ENCODE measurements around the gene TFDP1. TPM values are rescaled to one million over a fixed set of nuclear protein-coding genes. Genes with fewer than 3 reads are reported as not detected.

The TFDP1 gene
- polyA plus RNA-seq, 1 experiment: 99.8 TPM

- CTCF ChIA-PET: interaction anchor here (1.7 kb wide), 1 partner anchor 52 kb away, joined by 5 read pairs; no protein-coding TSS in a partner anchor
- no peaks in the 10 kb centered on the region for H3K36me3 ChIP-seq (ENCODE audit: control insufficient read depth, insufficient read depth, low read length)
- H3K27me3 ChIP-seq (ENCODE audit: control insufficient read depth, insufficient read depth, low read length): no peaks in the 10 kb centered on the region
- TF ChIP-seq CTCF (IDR thresholded peaks at IDR 0.05; ENCODE audit: insufficient read depth, low read depth, low read length): no peak
- POLR2A ChIA-PET: no interaction called here
- no peak for DNase-seq (ENCODE audit: low read depth)
- no peak overlapping the region for H3K4me3 ChIP-seq (ENCODE audit: low read depth, low read length)
Measured at GRCh38 chr13:113672002-113672651, 87.6 kb downstream of the TFDP1 start.

Other genes starting within 250 kb of the TFDP1 start
- gene GRTP1, start 220.6 kb upstream of the TFDP1 start, polyA plus RNA-seq (2011; rRNA removed): 2.1 and 2.4 TPM in 2 replicates
- 0.78 and 1.1 TPM in 2 replicates for gene ADPRHL1, start 131.3 kb upstream of the TFDP1 start, polyA plus RNA-seq (2011; rRNA removed)
- 11.0 and 12.7 TPM in 2 replicates for gene DCUN1D2, start 94.0 kb upstream of the TFDP1 start, polyA plus RNA-seq (2011; rRNA removed)
- gene ATP4B, start 73.4 kb downstream of the TFDP1 start, polyA plus RNA-seq (2011; rRNA removed): not detected in 2 replicates
- gene GRK1, start 82.5 kb downstream of the TFDP1 start, polyA plus RNA-seq (2011; rRNA removed): 0.02 TPM in 1 of 2 replicates, not detected in the other
- 1.9 and 2.0 TPM in 2 replicates for gene TMEM255B, start 174.5 kb downstream of the TFDP1 start, polyA plus RNA-seq (2011; rRNA removed)